ENCODE data around the gene PRDM4. TPM values are rescaled to one million over a fixed set of nuclear protein-coding genes. Genes with fewer than 3 reads are reported as not detected.

PRDM4 gene, protein sequence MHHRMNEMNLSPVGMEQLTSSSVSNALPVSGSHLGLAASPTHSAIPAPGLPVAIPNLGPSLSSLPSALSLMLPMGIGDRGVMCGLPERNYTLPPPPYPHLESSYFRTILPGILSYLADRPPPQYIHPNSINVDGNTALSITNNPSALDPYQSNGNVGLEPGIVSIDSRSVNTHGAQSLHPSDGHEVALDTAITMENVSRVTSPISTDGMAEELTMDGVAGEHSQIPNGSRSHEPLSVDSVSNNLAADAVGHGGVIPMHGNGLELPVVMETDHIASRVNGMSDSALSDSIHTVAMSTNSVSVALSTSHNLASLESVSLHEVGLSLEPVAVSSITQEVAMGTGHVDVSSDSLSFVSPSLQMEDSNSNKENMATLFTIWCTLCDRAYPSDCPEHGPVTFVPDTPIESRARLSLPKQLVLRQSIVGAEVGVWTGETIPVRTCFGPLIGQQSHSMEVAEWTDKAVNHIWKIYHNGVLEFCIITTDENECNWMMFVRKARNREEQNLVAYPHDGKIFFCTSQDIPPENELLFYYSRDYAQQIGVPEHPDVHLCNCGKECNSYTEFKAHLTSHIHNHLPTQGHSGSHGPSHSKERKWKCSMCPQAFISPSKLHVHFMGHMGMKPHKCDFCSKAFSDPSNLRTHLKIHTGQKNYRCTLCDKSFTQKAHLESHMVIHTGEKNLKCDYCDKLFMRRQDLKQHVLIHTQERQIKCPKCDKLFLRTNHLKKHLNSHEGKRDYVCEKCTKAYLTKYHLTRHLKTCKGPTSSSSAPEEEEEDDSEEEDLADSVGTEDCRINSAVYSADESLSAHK
- 31.3 and 34.9 TPM in 2 replicates for total RNA-seq

GRCh38 chr12:107760809-107761501 lies at the start of gene PRDM4:
Gene PRDM4, minus strand, starts transcription at chr12:107761137. Its CDS starts 622 bp downstream, at chr12:107760515.

GRCh38 chr12:107774349-107775029 lies 13.6 kb upstream of the PRDM4 start, which contains the start of gene ASCL4:
Gene ASCL4, plus strand, starts transcription at chr12:107774704. Its CDS starts 515 bp downstream, at chr12:107775219.

DNA sequence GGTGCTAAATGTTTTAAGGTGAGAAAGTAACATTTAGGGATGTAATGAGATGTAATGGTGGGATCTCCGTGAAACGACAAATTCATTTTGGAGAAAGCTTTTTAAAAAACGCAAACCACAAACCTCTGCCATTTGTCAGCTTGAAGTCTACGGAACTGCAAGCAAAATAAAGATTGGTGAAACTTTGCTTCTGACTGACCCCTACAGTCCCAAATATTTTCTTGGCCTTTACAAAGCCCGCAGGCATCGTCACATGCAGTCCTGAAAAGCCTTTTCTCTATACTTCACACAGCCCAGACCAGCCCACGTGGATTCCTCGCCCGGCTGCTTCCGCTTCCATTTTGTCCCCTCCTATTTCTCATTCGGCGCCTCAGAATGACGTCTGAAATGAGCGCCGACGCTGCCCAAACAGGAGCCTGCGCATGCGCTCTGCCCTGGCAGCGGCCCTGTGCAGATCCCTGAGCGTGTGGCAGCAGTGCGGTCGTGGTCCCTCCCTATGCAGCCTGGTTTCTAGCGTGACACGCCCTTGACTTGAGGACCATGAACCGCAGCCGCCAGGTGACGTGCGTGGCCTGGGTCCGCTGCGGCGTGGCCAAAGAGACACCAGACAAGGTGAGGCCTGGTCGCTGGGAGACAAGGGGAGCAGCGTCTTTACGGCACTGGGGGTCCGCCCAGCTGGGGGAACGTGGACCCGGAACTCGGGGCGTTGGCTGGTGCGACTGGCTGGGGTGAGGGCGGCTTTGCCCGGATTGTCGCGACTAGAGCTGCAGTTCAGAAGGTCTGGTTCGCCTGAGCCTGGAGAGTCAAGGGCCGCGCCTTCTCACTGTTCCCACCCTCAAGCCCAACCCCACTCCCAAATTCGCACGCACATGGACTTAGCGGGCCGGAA lies 75.3 kb downstream of the PRDM4 start, which contains the start of gene PWP1:
TSS of gene PWP1 (plus strand) at position 440 of the 889 bp plus-strand sequence. CDS start at position 541, 101 bp downstream.

Other genes starting within 250 kb of the PRDM4 start
- gene PWP1, start 75.3 kb downstream of the PRDM4 start, total RNA-seq: 69.0 and 122 TPM in 2 replicates
- gene ASCL4, start 13.6 kb upstream of the PRDM4 start, total RNA-seq: not detected in 2 replicates

Measured in smooth muscle cell of trachea (primary cell).